GM10847 (cell line): ENCODE measurements around the gene ATAD5.

Experiments used
- POLR2A ChIP-seq: IDR thresholded peaks from 2 replicates; pipeline ENCODE4 v1.6.1; 2011; ENCODE audit not compliant: insufficient read length; ENCODE audit errors: extremely low read depth

ATAD5 gene

GRCh38 chr17:30921544-30922196 is 89.9 kb downstream of the ATAD5 start, which contains the start of gene ADAP2:
Gene ADAP2, plus strand, starts transcription at chr17:30921945. Its CDS starts 70 bp downstream, at chr17:30922015.
- no peak for TF ChIP-seq POLR2A

- TF ChIP-seq POLR2A = no peak
Observed at GRCh38 chr17:30922235-30923030, 90.7 kb downstream of the ATAD5 start.

- no peak for TF ChIP-seq POLR2A
Observed at GRCh38 chr17:30924341-30924740, 92.6 kb downstream of the ATAD5 start.

GRCh38 chr17:30926516-30926915 is 94.8 kb downstream of the ATAD5 start:
- TF ChIP-seq POLR2A = no peak

GRCh38 chr17:30927756-30928155 is 96.0 kb downstream of the ATAD5 start:
- TF ChIP-seq POLR2A = no peak

GRCh38 chr17:30928584-30928983 is 96.8 kb downstream of the ATAD5 start:
- TF ChIP-seq POLR2A = no peak

- TF ChIP-seq POLR2A = no peak
Observed at GRCh38 chr17:30929081-30929633, 97.4 kb downstream of the ATAD5 start.

- no peak for TF ChIP-seq POLR2A
Observed at GRCh38 chr17:30930495-30930894, 98.7 kb downstream of the ATAD5 start.

GRCh38 chr17:30933966-30934365 is 102.2 kb downstream of the ATAD5 start:
- no peak for TF ChIP-seq POLR2A

- no peak for TF ChIP-seq POLR2A
Observed at GRCh38 chr17:30939051-30939689, 107.4 kb downstream of the ATAD5 start.

- no peak for TF ChIP-seq POLR2A
Observed at GRCh38 chr17:30942308-30943079, 110.7 kb downstream of the ATAD5 start.
